DMS153 (cell line): Measurements from ENCODE around the gene XDH.

ENCODE experiments used
- DNase-seq: peaks from one replicate; lab custom pipeline; 2025; lab: John Stamatoyannopoulos, UW

XDH gene

DNA sequence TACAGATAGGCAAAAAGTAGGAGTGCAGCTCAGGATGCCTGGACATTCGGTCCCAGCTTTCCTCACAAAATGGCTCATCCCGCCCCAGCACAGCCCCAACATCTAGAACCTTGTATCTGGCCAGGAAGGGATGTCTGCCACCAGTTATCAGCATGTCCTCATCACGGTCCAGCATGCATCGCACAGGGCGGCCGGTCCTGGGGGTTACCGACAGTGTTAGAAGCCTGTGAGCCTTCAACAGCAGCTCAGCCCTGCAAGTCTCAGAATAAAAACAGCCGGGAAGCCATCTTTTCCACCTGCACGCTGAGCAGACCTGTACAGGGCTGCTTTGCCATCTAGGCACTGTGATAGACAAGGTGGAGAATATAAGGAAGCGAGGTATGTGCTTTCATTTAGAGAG is 49.2 kb downstream of the XDH start:
- no peak for DNase-seq

DNA sequence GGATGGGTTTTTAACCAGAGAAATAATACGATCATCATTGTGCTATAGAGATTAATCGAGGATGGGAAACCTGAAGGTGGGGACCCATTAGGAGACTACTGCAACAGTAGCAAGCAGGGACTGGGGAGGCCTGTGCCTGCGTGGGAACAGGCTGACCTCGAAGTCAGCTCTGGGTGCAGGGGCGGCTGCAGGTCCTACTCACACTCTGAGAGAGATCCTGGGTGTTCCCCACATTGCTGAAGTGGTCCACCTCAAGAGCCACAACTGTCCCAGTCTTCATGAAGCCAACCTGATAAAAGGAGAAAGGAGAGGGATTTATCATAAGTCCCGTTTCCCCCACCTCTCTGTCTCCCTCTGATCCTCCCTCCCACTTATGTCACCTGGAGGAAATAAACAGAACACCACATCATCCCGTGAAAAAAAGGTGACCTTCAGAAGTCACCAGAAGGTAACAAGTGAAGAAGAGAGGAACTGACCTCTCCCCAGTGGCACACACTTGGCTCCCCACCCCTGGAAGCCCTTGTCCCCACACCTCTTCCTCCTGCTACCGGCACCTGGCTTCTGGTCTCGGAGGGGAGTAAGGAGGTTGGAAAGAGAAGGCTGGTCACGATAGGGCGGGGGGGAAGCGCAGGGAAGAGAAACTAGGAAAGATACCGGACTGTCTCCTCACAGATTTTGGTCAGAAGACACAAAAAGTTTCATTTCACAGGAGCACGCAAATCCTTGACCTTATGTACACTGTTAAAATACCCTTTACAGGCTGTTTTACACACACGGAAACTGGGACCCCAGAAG is 50.4 kb downstream of the XDH start:
- DNase-seq, result no peak

DNA sequence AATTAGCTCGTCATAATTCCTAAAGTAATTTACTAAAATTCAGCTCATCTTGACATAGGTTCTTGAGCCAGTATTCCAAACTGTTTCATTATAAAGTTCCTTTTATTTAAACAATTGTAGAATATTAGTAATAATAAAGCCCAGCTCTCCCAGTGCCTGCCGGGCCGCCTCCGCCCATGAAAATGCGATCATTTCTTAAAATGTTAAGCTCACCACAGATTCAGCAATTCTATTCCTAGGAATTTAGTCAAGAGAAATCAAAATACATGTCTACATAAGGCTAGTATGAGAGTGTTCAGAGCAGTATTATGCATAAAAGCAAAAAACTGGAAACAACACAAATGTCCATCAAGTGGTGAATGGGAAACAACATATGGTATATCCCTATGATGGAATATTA is 52.0 kb downstream of the XDH start:
- DNase-seq, result no peak

DNA sequence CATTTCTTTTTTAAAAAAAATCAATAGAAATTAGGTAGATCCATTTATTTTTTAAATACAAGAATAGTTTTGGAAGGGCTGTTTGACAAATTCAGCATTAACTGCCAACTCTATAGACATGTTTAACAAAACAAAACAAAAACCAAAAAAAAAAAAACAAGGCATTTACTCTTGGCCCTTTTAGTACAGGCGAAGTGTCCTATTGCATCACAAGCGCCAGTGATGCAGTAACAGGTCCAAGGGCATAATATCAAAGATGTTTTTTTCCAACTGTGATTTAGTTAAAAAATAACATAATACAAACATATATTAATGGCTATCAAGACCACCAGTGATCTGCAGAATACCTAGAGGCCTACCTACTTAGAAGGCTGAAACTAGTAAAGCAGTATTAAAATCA is 55.3 kb downstream of the XDH start:
- DNase-seq, result no peak

DNA sequence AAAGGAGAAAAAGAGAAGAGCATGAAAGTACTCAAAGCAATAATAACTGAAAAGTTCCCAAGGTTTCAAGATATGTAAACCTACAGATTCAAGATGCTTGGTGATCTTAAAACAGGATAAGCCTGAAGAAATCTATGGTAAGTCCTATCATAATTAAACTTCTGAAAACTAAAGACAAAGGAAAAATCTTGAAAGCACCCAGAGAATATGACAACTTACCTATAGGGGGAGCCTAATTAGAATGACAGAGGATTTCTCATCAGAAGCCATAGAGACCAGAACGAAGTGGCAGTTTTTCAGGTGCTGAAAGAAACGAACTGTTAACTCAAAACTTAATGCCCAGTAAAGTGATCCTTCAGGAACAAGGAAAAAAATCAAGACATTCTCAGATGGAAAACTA is 59.7 kb downstream of the XDH start:
- DNase-seq, result no peak

DNA sequence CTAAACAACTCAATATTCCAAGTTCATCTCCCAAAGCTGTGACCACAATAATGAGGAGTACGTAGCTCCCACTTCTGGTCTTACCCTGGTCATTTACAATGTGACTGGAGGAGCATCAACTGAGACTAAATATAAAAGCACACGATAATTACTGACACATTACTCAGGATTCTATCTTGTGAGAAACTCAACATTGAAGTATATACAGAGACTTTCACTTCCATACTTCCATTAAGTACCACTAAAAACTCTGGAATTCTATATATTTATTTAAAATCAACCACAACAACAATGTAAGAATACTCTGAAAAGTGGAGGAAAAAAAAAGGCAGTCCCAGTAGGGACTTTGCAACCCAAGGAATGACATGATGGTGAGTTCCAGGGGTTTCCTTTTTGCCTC is 61.4 kb downstream of the XDH start:
- DNase-seq, result no peak

DNA sequence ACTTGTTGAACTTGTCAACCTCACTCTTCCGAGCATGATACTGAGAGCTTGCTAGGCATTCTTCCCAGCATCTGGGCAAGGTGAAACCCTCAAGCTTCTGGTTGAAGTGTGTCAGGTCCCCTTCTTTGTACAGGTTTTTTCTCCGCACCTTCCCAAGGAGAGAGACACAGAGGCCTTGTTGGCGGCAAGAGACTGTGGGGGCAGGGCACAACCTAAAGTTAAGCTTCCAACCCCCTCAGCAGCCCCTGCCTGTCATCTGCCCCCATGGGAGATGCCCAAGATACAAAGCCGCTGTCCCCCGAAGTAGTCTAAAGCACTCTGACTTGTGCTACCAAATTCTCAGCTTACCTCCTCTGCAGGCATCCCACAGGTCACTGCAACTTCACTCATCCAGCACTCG is 64.9 kb downstream of the XDH start:
- no peak for DNase-seq

DNA sequence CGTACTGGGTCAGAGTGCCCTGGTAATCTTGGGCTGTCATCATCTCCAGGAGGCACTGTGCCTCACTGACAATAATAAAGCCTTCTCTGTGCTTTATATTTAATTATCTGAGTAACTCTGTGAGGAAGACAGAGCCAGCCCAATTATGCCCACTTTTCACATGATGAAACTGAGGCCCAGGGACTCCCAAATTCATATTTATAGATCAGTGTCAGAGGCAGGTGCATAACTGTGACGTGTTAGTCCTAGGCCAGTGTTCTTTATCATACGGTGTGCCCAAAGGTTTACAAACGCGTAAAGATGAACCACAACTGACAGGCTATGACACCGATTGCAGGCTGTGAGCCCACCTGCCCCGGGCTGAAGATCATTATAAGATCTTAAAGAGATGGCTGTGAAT is 65.4 kb downstream of the XDH start:
- DNase-seq, result no peak

DNA sequence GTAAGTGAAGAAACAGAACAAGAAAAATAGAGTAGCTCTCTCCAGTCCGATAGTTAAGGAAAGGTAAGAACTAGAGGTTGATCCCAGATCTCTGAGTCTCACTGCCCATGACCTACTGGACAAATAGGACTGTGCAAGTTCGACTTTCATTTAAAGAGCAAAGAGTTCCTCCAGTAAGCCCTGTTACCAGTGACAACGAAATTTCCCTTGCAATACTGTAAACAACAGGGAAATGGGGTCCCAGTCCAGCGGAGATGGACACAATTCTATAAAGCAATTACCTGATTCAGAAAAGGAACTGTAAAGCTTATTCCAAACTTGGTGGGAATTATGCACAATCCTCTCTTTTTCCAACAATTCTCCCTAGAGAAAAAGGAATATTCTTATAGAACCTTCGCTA is 65.9 kb downstream of the XDH start:
- DNase-seq, result no peak

DNA sequence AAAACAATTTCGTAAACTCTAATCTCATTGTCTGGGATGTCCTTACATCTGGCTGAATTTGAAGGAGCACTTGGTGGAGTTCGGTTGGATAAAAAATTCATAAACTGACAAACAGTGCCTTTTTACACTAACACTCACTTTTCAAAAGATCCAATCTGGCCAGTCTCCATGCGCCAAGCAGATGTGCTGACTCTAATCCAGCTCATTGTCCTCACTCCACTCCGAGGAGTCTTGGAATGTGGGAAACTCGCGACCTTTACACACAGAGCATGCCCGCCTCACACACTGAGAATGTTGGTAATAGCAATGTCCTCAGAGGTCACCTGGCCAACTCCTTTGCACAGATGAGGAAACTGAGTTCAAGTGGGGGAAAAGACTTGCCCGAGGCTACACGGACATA is 66.8 kb downstream of the XDH start:
- no peak for DNase-seq

DNA sequence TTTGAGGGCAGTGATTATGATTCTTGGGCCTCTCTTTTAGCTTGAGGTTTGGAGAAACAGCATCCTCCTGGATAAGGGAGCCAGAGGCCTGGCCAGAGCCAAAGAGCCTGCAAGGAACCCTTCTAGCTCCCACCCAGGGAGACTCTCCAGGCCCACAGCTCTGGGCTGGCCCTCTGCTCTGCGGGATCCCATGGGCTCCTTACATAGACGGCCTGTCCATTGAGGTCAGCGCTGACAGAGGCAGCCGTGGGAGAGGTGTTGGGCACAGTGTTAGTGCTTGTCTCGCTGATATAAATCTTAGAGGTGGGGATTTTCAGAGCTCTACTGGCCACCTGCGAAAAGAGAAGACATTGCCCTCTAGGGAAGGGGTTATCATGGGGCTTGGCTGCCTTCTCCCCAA is 67.2 kb downstream of the XDH start:
- no peak for DNase-seq

DNA sequence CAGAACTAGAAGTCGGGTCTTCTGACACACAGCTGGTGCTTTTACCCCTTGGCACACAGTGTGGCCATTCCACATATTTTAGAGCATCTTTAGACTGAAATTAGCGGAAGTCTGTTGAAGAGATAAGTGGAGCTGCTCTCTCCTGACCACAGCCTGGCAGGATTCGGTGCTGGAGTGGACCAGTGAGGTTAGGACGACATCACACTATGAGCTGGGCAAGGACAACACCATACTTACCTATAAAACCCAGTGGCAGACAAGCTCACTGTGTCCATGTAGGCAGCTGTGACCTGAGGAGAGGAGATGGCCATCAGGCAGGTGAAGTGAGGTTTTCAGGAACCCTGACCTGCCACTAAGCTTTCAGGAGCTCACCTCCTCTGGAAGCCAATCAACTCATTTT is 70.1 kb downstream of the XDH start:
- DNase-seq, result no peak

DNA sequence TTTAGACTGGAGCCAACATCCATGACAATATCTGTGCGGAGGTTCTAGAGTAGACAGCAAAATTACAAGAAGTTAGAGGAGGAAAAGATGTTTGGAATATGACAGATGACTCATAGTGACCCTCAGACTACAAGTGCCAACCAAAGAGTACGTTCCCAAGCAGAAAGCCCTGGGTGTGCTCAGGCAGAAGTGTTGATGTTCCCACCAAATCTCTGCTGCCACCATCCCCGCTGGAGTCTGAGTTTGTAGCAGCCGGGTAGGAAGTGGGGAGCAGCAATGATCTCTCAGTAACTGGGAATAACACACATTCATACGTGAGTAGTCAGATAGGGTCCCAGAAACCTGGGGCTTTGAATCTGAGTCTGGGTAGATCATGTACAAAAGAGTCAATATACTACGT is 73.2 kb downstream of the XDH start:
- DNase-seq, result no peak

DNA sequence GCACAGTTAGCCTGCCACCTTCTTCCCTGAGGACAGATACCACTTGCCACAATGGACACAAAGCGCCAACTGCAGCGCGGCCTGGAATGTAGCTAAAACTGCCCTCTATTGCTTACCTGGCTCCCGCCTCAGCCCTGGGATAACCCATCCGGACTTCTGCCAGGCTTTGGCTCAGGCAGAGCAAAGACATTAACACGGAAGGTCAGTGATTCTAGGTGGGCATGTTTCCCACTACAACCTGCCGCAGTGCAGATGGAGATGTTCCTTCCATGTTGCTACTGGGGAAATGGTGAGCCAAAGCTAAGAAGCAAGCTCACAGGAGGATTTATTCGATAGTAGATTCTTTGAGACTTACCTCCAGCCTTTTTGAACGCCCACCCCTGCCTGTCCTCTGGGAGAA is 74.8 kb downstream of the XDH start:
- no peak for DNase-seq

DNA sequence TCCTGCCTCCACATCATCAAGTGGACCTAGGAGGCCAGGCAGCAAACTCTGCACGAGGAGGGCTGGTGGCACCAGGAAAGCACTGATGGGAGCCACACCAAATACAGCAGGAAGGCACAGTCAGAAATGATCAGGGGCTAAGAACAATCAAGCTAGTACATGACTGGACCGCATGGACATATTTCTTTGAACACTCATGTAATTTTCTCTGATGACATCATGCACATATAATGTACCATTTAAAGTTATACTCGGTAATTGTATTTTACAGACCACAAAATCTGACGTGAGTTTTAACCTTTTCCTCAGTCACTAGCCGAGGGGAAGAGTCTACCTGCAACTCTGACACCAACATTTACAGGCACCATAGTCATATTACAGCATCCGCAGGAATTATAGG is 76.7 kb downstream of the XDH start:
- no peak for DNase-seq

DNA sequence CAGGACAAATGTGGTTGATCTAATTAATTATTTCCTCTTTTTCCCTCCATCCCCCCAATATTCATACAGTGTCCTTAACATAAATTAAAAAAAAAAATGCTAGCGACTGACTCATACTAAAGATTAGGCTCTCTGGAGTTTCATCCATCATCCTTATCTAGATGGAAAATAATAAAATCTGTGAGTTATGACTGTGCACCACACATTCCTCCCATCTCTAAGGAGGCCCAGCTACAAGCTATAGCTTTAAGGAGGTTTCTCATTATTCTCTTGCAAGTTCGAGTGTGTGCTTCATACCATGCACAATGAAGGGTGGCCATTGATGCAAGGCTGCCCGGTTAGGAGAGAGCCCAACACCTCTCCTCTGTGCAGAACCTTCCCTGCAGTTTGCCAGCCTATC is 77.3 kb downstream of the XDH start:
- no peak for DNase-seq

DNA sequence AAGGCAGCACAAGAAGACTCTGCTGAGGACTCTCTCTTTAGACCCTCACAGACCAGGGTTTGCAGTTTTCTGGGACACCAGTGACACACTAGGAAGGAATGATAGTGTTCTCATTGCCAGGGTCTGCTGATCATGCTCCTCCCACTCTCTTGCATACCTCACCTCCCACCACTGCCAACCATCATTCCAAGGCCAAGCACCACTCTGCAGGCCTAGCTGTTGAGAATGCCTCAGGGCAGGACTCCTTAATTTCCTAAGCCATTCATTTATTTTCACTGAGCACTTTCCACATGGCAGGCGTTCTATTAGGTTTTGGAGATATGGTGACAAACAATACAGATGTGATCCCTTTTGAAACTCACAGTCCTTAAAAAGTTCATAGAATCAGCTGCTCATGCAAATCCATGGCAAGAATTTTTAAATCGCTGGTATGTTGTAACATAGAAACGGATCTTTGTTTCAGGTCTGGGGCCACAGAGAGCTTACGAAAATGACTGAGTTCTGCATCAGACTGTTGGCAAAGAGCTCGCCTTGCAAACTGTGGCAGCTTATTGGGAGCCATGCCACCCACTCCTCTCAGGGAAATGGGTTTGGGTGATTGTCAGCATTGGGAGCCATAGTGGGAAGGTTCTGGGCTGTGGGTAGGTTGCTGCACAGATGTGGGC is 78.5 kb downstream of the XDH start:
- DNase-seq, result no peak

DNA sequence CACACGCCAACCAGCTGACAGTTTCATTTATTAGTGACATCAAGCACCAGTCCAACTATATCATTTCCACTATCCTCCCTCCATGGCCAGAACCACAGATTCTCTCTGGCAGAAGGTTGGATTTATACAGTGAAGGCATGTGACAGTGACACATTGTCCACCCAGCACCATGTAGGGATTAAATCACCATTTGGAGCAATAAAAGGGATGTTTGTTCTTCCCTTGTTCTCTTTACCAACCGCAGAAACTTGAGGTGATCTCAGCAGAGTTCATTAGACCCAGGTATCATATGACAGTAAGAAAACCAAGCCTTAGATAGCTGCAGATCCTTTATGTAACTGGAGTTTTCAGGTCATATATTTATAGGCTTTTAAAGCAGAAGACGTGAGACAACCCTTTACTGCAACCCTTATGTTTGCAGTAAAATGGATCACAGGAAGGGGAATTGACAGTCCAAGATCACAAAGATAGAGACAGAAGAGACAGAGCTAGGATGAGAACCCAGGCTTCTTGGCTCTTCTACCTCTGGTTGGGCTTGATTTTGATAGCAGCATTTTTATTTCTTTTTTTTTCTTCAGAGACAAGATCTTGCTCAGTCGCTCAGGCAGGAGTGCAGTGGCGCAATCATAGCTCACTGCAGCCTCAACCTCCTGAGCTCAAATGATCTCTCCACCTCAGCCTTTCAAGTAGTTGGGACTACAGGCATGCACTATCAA is 80.1 kb downstream of the XDH start:
- no peak for DNase-seq

DNA sequence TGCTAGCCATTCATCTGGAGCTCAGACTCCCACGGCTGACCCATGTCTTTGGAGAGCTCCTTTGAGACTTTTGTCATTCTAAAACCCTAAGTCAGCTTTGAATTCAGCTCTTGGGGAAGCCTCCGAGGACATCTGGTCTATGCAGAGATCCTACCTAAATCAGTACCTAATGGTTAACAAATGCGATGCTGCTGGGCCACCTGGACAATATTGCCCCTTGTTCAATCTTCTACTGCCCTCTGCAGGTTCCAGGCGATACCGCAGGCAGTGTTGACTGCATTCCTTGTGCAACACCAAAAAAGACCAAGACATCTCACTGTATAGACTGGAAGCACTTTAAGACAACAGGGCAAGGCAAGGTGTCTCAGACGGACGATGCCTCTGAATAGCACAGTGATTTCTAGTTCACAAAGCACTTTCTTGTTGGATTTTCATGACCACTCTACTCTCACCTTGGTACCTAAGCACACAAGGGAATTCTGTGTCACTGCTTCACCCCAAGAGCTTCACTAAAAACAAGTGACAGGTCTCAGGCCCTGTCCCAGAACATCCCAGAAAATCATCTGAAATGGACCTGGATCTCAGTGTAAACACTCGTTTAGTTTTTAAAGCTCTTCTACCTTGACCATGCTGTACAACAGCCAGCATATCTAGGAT is 80.9 kb downstream of the XDH start:
- peak; percentile 63 for DNase-seq

DNA sequence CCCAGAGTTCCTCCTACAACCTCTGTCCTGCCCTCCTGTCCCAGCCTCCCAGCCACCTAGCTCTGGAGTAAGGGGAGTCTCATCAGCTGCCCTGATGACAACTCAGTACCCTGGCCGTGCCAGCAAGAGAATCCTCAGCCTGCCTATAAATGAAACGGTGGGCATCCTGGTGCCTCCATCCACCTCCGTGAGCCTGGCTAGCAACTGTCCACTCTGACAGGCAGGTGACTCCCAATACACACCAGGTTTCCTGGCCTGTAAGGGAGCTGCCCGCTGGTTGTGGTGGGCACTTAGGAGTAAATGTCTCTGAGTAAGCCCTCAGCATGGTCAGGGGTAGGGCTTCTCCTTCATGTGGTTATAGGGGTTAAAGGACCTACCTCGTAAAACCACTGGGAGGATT is 81.5 kb downstream of the XDH start:
- no peak for DNase-seq

DNA sequence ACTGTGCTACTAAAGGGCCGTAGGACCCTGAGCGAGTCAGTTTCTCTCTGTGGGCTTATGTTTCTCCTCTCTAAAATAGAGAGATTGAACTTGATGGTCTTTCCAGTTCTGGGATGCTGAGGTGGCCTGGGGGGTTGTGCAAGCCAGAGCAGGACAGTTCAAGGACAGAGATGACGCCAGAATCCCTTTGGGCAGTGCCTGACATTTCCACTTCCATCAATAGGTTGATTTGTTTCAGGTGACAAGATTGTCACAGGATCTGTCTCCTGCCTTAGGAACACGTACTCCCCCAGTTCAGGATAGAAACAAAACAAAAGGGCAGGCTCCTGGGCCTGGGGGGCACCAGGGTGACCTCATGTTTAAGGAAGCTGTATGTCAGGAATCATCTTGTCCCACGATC is 82.0 kb downstream of the XDH start:
- DNase-seq, result no peak

DNA sequence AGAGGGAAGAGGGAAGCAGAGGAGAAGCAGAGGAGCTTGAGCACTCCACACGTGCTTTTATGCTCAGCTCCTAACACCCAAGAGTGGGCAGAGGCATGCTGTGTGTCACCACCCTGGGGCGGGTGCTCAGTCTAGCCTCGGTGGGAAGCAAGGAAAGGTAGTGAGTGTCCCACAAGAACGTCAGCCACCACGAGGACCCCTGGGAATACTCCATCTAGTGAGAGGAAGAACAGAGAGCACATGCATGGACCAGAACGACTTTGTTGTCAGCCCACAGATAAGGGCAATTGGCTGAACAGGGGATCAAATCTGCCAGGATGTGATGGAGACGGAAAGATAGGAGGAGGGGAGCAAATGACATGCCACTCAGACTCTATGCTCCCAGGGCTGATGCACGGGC is 83.4 kb downstream of the XDH start:
- no peak for DNase-seq

DNA sequence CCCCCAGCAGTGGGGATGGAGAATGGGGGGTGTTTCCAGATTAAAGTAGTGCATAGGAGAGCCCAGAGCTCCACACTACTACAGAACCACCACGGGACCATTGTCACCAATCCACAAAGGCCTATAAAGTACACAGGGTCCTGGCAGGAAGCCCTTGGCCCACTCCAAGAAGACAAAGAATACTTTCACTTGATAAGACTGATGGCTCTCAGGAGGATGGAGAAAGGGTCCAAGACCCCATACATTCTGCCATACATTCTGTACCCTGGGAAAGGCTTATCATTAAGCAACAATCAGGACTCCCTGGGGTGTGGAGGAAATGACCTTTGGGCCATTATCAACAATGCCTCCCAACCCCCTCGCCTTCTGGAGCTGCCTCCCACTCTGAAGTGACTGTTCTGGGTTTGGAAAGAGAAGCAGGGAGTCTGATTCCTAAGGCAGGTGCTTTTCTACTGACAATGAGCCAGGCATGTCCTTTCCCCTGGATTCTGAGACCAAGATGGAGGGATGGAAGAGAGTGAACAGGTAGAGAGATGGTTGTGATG is 85.4 kb downstream of the XDH start:
- no peak for DNase-seq
